Kidney epithelial cell (primary cell): Measurements from ENCODE around the gene RADIL. TPM values are rescaled to one million over a fixed set of nuclear protein-coding genes. Genes with fewer than 3 reads are reported as not detected.

Experiments used
- DNase-seq: peaks from one replicate; pipeline ENCODE4 v3.0.0-alpha.2; 2010; ENCODE audit warnings: low read depth
- H3K27me3 ChIP-seq: 2 replicates; pipeline ENCODE4 v1.6.0; 2011; ENCODE audit warnings: low read length; ENCODE audit not compliant: control insufficient read depth, insufficient read depth
- H3K36me3 ChIP-seq: 2 replicates; pipeline ENCODE4 v1.5.1; 2011; ENCODE audit warnings: low read length; ENCODE audit not compliant: control insufficient read depth, insufficient read depth
- H3K4me3 ChIP-seq: 2 replicates; pipeline ENCODE4 v1.5.1; 2011; ENCODE audit warnings: low read depth, mild to moderate bottlenecking, control low read depth, low read length
- CTCF ChIP-seq: IDR thresholded peaks from 2 replicates; pipeline ENCODE4 v1.5.1; 2011; ENCODE audit warnings: mild to moderate bottlenecking, moderate library complexity, low read length, control low read depth, inconsistent platforms; ENCODE audit not compliant: insufficient read depth, poor library complexity, severe bottlenecking
- total RNA-seq: library from RNA; depleted of rRNA; stranded (reverse); fragments of >200 nt; gene quantifications from 2 replicates; pipeline ENCODE4 v1.2.3, GENCODE V29; 2015

Gene RADIL
- total RNA-seq, 1 donor from 2014 or later, result 3.5 TPM

DNA sequence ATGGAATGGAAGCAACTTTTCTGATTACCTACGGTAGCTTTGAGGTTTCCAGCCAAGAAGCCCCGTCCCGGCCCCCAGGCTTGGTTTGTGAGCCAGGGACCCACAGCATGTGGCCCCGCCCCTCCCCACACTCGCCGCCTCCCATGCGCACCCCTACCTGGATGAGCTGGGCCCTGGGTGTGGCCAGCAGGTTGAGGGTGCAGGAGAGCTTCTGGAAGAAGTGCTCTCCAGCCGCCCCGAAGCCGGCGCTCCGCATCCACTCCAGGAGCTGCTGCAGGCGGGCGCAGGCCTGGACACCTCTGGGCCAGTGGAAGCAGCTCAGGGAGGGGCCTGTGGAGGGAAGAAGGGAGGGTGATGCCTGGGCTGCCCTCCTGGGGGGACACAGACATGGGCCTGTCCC, 68.4 kb downstream of the RADIL start:
- DNase-seq, result no peak

DNA sequence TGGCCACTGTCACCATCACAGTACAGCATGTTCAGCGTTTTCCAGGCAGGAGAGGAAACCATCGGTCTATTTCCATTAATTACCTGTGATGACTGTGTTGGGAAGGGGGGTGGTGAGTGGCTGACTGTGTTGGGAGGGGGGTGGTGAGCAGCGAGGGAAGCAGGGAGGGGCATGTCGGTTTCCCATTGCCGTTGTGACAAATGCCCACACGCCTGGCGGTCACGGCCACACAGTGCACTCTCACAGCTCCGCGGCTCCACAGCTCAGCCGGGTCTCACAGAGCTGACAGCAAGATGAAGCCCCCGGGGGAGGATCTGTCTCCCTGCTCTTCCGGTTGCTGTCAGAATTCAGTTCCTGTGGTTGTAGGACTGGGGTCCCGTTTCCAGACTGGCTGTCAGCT, 69.1 kb downstream of the RADIL start:
- no peak overlapping the region for H3K4me3 ChIP-seq
- peaks cover 57% of the 10 kb centered on the region for H3K27me3 ChIP-seq
- TF ChIP-seq CTCF, result peak; percentile 7
- no peaks in the 10 kb centered on the region for H3K36me3 ChIP-seq
- no peak for DNase-seq

More for the DNA sequence above, 68.4 kb downstream of the RADIL start:
- H3K27me3 ChIP-seq, result peaks cover 59% of the 10 kb centered on the region
- no peak for TF ChIP-seq CTCF
- no peak overlapping the region for H3K4me3 ChIP-seq
- no peaks in the 10 kb centered on the region for H3K36me3 ChIP-seq

DNA sequence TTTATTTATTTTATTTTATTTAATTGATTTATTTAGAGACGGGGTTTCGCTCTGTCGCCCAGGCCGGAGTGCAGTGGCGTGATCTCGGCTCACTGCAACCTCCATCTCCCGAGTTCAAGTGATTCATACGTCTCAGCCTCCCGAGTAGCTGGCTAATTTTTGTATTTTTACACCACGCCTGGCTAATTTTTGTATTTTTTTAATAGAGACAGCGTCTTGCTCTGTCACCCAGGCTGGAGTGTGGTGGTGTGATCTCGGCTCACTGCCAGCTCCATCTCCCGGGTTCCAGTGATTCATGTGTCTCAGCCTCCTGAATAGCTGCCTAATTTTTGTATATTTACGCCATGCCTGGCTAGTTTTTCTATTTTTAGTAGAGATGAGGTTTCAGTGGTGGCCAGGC, 73.8 kb downstream of the RADIL start:
- Histone ChIP-seq H3K27me3 (peaks cover 49% of the 10 kb centered on the region), H3K4me3 (no peak overlapping the region), H3K36me3 (no peaks in the 10 kb centered on the region)
- peak; percentile 28 for DNase-seq
- TF ChIP-seq CTCF, result no peak

DNA sequence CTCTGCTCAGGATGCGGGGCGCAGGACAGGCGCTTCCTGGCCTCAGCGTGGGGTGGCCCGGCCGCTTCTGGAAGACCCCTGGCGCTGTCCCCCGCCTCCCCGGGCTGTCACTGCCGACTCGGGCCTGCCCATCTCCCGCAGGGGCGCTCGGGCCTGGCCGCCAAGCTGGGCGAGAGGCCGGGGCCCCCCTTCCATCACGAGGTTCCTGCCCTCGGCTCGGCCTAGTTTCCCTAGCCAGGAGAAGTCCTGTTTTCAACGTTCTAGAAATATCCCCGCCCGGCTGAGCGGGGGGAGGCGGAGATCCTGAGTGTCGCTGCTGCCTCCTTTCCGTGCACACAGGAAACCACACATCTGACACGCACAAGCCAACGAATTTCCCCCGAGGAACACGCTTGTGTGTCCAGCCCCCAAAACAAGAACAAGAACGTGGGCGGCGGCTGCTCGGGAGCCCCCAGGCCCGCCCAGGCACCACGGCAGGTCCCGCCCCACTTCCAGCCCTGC, 74.4 kb downstream of the RADIL start:
- no peak overlapping the region for H3K4me3 ChIP-seq
- no peaks in the 10 kb centered on the region for H3K36me3 ChIP-seq
- TF ChIP-seq CTCF, result no peak
- no peak for DNase-seq
- peaks cover 44% of the 10 kb centered on the region for H3K27me3 ChIP-seq

DNA sequence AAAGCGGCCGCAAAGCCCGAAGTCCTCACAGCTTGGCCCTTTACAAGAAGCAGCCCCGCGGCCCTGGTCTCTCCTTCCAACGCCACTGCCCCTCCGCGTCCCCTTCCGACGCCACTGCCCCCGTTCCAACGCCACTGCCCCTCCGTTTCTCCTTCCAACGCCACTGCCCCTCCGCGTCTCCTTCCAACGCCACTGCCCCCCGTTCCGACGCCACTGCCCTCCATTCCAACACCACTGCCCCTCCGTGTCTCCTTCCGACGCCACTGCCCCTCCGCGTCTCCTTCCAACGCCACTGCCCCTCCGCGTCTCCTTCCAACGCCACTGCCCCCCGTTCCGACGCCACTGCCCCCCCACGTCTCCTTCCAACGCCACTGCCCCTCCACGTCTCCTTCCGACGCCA, 75.0 kb downstream of the RADIL start:
- Histone ChIP-seq H3K27me3 (peaks cover 39% of the 10 kb centered on the region), H3K4me3 (no peak overlapping the region), H3K36me3 (no peaks in the 10 kb centered on the region)
- no peak for DNase-seq
- TF ChIP-seq CTCF, result no peak

DNA sequence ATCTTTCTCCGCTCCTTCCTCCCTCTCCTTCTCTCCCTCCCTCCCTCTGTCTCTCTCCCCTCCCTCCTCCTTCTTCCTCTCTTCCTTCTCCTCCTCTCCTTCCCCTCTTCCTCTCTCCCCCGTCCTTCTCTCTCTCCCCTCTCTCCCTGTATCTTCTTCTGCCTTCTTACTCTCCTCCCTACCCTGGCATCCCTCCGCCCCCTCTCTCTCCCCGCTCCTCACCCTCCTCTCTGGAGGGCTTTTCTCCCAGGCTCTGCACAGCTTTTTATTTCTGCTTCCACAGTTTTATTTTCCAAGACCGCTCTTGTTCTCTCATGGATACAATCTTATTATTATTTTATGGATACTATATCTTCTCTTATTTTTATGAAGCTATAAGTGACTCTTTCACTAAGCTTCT, 75.5 kb downstream of the RADIL start:
- H3K36me3 ChIP-seq, result no peaks in the 10 kb centered on the region
- no peak for TF ChIP-seq CTCF
- no peak overlapping the region for H3K4me3 ChIP-seq
- peaks cover 33% of the 10 kb centered on the region for H3K27me3 ChIP-seq
- DNase-seq, result no peak
